ENCODE data around the gene ARHGAP6. TPM values are rescaled to one million over a fixed set of nuclear protein-coding genes. Genes with fewer than 3 reads are reported as not detected.
"Not testable (repeated sequence)": the region's sequence is repeated elsewhere in the genome, so short reads cannot be mapped to it uniquely, and the experiment has no call there.

The ARHGAP6 gene
- total RNA-seq, 1 donor from 2014 or later = 5.1 TPM

DNA sequence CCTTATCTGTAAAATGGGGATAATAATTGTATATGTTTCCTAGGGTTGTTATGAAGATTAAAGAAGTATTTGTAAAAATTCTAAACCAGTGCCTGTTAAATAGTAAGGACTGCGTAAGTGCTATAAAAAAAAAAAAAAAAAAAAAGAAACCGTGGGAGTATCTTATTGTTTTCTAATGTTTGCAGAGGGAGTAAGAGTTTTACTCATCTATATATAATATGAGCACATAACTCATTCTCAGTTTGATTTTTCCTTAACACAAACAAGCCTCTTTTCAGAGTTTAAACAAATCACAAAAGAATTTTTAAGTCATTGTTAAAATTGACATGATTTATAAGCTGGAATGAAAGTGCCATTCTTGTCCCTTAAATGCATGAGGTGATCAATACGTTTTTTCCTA is 267.6 kb downstream of the ARHGAP6 start:
- no peak for DNase-seq (ENCODE audit: low spot score)

DNA sequence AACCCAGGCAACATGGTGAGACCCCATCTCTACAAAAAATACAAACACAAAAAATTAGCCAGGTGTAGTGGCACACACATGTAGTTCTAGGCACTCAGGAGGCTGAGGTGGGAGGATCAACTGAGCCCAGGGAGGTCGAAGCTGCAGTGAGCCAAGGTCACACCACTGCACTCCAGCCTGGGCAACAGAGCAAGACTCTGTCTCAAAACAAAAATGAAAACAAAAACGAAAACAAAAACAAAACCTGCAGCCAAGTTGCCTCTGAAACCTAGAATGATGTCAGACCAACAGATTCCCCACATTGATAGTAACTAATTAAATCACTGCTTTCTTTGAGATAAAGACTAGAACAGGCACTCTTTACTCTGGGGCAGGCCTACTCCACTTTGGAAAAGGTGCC is 268.0 kb downstream of the ARHGAP6 start:
- no peak for DNase-seq (ENCODE audit: low spot score)

GRCh38 chrX:11395859-11396258 is 269.9 kb downstream of the ARHGAP6 start:
- DNase-seq (ENCODE audit: low spot score) = no peak

GRCh38 chrX:11393949-11394654 is 271.6 kb downstream of the ARHGAP6 start:
- DNase-seq (ENCODE audit: low spot score) = no peak

DNA sequence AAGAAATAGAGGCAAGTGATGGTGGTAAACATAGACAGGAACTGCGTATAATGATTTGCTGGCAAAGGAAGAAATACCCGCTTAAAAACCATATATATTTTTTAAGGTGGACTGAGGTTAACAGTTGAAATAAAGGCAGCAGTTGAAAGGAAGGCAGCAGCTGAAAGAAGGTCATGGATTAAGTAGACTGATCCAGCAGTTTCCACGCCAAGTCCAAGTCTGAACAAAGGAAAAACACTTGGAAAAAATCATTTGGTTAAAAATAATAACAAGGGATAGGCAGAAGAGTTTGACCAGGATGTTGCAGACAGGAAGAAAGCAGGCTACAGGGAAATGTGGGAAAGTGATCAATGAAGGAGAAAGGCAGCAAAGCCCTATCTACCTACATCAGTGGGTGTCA is 278.9 kb downstream of the ARHGAP6 start:
- no peak for DNase-seq (ENCODE audit: low spot score)

GRCh38 chrX:11386001-11386523 is 279.7 kb downstream of the ARHGAP6 start:
- peak; percentile 66 for DNase-seq (ENCODE audit: low spot score)

- peak; percentile 44 for DNase-seq (ENCODE audit: low spot score)
Observed at GRCh38 chrX:11382930-11383329, 282.8 kb downstream of the ARHGAP6 start.

DNA sequence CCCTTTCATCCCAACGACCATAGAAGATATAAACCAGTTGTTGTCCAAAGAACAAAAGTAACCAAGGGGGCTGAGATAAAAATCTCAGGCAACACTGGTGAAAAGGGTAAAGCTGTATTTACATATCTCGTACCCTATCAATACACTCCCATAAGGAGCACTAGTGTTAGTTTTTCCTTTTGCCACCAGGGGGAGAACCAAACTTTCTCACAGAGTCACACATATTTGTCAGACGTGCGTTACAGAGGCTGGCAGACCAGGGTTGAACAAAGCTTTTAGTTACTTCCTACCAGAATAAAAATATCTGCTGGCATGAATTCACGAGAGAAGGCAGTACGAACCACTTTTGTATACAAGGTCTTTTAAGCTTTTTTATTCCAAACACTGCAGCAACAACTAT is 284.3 kb downstream of the ARHGAP6 start:
- DNase-seq (ENCODE audit: low spot score) = peak; percentile 80

DNA sequence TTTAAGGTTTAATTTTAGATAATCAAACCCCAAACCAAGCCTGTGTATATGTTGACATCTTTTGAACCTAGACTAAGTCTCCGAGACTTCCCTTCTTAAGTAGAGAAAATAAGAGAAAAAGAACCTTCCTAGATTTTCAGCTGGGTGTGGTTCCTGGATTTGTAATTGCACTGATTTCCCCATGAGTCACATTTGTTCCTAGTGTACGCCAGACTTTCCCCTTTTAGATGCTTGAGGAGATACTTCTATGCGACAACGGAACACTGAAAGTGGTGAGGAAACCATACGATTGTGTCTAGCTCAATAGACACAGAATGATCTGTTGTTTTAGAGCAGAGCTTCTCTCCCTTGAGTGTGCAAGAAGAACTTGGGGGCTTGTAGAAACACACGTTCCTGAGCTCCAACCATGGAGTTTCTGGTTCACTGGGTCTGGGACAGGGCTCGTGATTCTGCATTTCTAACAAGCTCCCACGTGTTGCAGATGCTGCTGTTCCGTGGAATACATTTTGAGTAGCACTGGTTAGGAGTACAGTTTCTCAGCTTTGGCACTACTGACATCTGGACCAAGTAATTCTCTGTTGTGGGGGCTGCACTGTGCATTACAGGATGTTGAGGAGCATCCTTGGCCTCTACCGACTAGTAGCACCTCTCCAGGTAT is 285.4 kb downstream of the ARHGAP6 start:
- no peak for DNase-seq (ENCODE audit: low spot score)

GRCh38 chrX:11376163-11376562 is 289.6 kb downstream of the ARHGAP6 start:
- DNase-seq (ENCODE audit: low spot score) = no peak

GRCh38 chrX:11375614-11376119 is 290.1 kb downstream of the ARHGAP6 start:
- DNase-seq (ENCODE audit: low spot score) = no peak

DNA sequence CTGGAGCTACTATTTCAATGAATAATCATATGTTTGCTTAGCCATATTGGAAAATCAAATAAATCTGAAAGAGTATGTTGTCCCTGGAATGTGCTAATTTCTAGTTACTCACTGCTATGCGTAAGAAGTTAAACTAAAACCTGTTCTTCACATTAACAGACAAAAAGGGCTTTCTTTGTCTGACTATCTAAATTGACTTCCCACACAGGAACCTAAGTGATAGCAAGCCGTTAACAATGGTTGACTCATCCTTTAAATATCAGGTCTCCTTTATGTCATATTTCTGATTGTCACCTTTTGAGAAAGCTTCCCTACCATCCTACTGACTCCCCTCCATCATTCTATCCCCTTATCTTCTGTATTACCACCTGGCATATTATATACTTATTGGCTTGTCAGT is 291.1 kb downstream of the ARHGAP6 start:
- no peak for DNase-seq (ENCODE audit: low spot score)

GRCh38 chrX:11371106-11371505 is 294.6 kb downstream of the ARHGAP6 start:
- DNase-seq (ENCODE audit: low spot score) = no peak

- DNase-seq (ENCODE audit: low spot score) = no peak
Observed at GRCh38 chrX:11367609-11368430, 297.9 kb downstream of the ARHGAP6 start.

DNA sequence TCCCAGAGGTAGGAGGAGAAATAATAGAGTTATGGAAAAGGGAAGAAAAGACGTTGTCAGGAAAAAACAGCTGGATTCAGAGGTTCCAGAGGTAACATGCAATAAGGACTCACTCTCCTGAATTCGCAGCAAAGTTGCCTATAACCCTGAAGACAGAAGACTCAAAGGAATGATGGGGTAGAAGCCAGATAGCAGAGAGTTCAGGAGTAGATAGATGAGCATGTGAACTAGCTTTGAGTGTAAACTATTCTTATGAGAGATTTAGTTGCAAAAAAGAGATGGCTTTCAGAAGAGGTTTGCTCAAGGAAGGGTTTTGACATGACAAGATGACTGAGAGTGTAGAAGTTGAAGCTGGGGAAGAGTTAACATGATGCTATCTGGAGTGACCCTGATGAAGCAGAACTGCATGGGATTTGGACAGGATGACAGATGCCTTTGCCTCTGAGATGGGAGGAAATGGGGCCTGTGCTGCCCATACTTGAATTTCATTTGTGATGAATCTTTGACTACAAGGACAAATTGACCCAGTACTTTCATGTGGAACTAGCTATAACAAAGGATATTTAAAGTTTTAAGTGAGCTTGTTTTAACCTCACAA is 298.6 kb downstream of the ARHGAP6 start:
- no peak for DNase-seq (ENCODE audit: low spot score)

GRCh38 chrX:11365426-11365825 is 300.3 kb downstream of the ARHGAP6 start:
- DNase-seq (ENCODE audit: low spot score) = no peak

DNA sequence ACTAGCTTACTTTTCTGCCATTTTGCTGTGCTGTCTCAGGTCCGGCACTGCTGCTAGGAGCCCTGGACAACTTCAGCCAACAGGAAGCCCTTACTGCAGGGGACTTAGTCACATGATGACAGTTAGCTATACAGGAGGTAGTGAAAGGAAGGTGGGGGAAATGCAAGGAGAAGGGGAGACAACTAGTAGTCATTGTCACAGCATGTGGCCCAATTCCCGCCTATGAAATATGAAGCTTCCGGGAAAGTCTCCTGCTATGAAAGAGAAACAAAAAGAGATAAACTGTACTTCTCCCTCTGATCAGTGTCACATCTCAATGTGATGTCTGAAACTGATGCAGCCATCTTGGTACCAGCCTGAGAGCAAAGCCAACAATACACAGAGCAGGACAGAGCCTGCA is 300.9 kb downstream of the ARHGAP6 start:
- DNase-seq (ENCODE audit: low spot score) = no peak

GRCh38 chrX:11363825-11364224 is 301.9 kb downstream of the ARHGAP6 start:
- DNase-seq (ENCODE audit: low spot score) = not testable (repeated sequence)

GRCh38 chrX:11363069-11363594 is 302.6 kb downstream of the ARHGAP6 start:
- peak; percentile 9 for DNase-seq (ENCODE audit: low spot score)

GRCh38 chrX:11361666-11362065 is 304.1 kb downstream of the ARHGAP6 start:
- DNase-seq (ENCODE audit: low spot score) = not testable (repeated sequence)

DNA sequence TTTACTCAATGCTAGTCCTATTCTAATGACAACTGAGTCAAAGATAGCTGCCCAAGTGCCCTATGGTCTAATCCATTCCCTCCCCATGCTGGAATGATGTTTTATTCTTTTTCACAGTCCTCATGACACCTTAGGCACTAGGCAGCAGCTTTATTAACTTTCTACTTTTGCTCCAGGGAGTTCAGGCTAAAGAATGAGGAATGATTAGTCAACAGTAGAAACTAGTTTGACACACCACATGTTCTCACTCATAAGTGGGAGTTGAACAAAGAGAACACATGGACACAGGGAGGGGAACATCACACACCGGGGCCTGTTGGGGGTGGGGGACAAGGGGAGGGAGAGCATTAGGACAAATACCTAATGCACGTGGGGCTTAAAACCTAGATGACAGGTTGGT is 309.8 kb downstream of the ARHGAP6 start:
- not testable (repeated sequence) for DNase-seq (ENCODE audit: low spot score)
